Measurements from ENCODE around the gene MRPL10.

DNA sequence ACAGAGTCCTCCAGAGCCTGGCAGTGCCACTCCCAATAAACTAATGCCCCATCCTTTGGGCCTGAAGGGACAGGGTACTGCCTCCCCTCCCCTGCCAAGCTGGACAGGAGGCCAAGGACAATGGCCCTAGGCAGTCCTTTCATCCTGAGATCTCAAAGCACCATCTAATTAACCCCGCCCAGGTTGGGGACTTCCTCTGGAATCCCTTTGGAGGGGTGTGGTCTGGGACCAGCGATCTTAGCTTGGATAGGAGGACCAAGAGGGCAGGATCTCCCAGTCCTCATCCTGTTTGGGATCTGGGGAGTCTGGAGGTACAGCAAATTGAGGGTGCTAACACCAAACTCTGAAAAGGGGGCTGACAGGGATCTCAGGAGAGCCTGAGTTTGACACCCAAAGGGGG, 37.8 kb upstream of the MRPL10 start:
- TF ChIP-seq POLR2A (IDR thresholded peaks at IDR 0.05), result no peak
- TF ChIP-seq, protein P1, sequence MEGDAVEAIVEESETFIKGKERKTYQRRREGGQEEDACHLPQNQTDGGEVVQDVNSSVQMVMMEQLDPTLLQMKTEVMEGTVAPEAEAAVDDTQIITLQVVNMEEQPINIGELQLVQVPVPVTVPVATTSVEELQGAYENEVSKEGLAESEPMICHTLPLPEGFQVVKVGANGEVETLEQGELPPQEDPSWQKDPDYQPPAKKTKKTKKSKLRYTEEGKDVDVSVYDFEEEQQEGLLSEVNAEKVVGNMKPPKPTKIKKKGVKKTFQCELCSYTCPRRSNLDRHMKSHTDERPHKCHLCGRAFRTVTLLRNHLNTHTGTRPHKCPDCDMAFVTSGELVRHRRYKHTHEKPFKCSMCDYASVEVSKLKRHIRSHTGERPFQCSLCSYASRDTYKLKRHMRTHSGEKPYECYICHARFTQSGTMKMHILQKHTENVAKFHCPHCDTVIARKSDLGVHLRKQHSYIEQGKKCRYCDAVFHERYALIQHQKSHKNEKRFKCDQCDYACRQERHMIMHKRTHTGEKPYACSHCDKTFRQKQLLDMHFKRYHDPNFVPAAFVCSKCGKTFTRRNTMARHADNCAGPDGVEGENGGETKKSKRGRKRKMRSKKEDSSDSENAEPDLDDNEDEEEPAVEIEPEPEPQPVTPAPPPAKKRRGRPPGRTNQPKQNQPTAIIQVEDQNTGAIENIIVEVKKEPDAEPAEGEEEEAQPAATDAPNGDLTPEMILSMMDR (IDR thresholded peaks at IDR 0.05), result no peak
